Cerebellar cortex (tissue), 1 donor: ENCODE results near the gene TGFBR3.
"Not testable (repeated sequence)": the region's sequence is repeated elsewhere in the genome, so short reads cannot be mapped to it uniquely, and the experiment has no call there.

Experiments
- DNase-seq: peaks from one replicate; pipeline ENCODE4 v3.0.0-alpha.2; 2015; ENCODE audit warnings: low spot score

The TGFBR3 gene

GRCh38 chr1:91883470-91883869 is 2.5 kb downstream of the TGFBR3 start:
- peak; percentile 27 for DNase-seq

- no peak for DNase-seq
These were observed 4.7 kb downstream of the TGFBR3 start for GRCh38 chr1:91881280-91881679.

GRCh38 chr1:91879733-91880132 is 6.2 kb downstream of the TGFBR3 start:
- no peak for DNase-seq

GRCh38 chr1:91877574-91878208 is 8.3 kb downstream of the TGFBR3 start:
- DNase-seq, result no peak

- DNase-seq, result no peak
These were observed 9.0 kb downstream of the TGFBR3 start for GRCh38 chr1:91876781-91877573.

GRCh38 chr1:91876040-91876470 is 9.9 kb downstream of the TGFBR3 start:
- no peak for DNase-seq

- DNase-seq, result no peak
These were observed 11.8 kb downstream of the TGFBR3 start for GRCh38 chr1:91874167-91874566.

- DNase-seq, result no peak
These were observed 13.3 kb downstream of the TGFBR3 start for GRCh38 chr1:91872559-91873081.

GRCh38 chr1:91872000-91872399 is 14.0 kb downstream of the TGFBR3 start:
- no peak for DNase-seq

- no peak for DNase-seq
These were observed 15.6 kb downstream of the TGFBR3 start for GRCh38 chr1:91870322-91870721.

GRCh38 chr1:91866425-91866824 is 19.5 kb downstream of the TGFBR3 start:
- no peak for DNase-seq

- DNase-seq, result no peak
These were observed 21.8 kb downstream of the TGFBR3 start for GRCh38 chr1:91864017-91864700.

- no peak for DNase-seq
These were observed 22.5 kb downstream of the TGFBR3 start for GRCh38 chr1:91863498-91863897.

- no peak for DNase-seq
These were observed 23.8 kb downstream of the TGFBR3 start for GRCh38 chr1:91862120-91862519.

GRCh38 chr1:91857557-91858239 is 28.3 kb downstream of the TGFBR3 start:
- DNase-seq, result no peak

- no peak for DNase-seq
These were observed 29.0 kb downstream of the TGFBR3 start for GRCh38 chr1:91856996-91857395.

- DNase-seq, result peak; percentile 57
These were observed 31.0 kb downstream of the TGFBR3 start for GRCh38 chr1:91854852-91855534.

GRCh38 chr1:91853397-91853796 is 32.6 kb downstream of the TGFBR3 start:
- no peak for DNase-seq

- not testable (repeated sequence) for DNase-seq
These were observed 33.9 kb downstream of the TGFBR3 start for GRCh38 chr1:91852011-91852410.

- DNase-seq, result no peak
These were observed 34.6 kb downstream of the TGFBR3 start for GRCh38 chr1:91851130-91852010.

- no peak for DNase-seq
These were observed 35.2 kb downstream of the TGFBR3 start for GRCh38 chr1:91850708-91851107.
